A673 (cell line): Measurements from ENCODE around the gene TRIM61. TPM values are rescaled to one million over a fixed set of nuclear protein-coding genes. Genes with fewer than 3 reads are reported as not detected.
"Not testable (repeated sequence)": the region's sequence is repeated elsewhere in the genome, so short reads cannot be mapped to it uniquely, and the experiment has no call there.

ENCODE experiments used
- BruUV-seq: library from RNA; stranded (reverse); fragments of 400-500 nt; replicated peaks from 2 replicates; lab custom pipeline; 2021; lab: Mats Ljungman, UMichigan
- CTCF ChIA-PET: fragments of 300-600 bp; sonication (Branson Sonifier 250); formaldehyde crosslinking; loops from one replicate; lab custom pipeline; 2022; ENCODE audit warnings: antibody characterized with exemption; lab: Charles Lee
- POLR2A ChIA-PET: fragments of 300-600 bp; sonication (Branson Sonifier 250); formaldehyde crosslinking; loops from one replicate; lab custom pipeline; 2022; ENCODE audit warnings: antibody characterized with exemption; ENCODE audit not compliant: low non-redundant PET; lab: Charles Lee
- DNase-seq: peaks from one replicate; pipeline ENCODE4 v3.0.0-alpha.2; 2015; ENCODE audit warnings: low spot score
- H3K27ac ChIP-seq: fragments of 200-600 bp; sonication (generic); 2 replicates; pipeline ENCODE4 v1.5.1; 2016; ENCODE audit warnings: mixed run types, low read depth, mild to moderate bottlenecking, mixed read lengths, antibody characterized with exemption, low read length; ENCODE audit not compliant: poor library complexity, severe bottlenecking
- H3K27me3 ChIP-seq: fragments of 200-600 bp; sonication (generic); replicated peaks from 2 replicates; pipeline ENCODE4 v1.6.1; 2017; ENCODE audit warnings: mixed run types, low read depth, mild to moderate bottlenecking, mixed read lengths, antibody characterized with exemption, low read length; ENCODE audit not compliant: insufficient read depth, poor library complexity
- H3K36me3 ChIP-seq: fragments of 200-600 bp; sonication (generic); 2 replicates; pipeline ENCODE4 v1.6.1; 2016; ENCODE audit warnings: mixed run types, mild to moderate bottlenecking, mixed read lengths, antibody characterized with exemption, low read length; ENCODE audit not compliant: insufficient read depth, poor library complexity, severe bottlenecking
- H3K4me1 ChIP-seq: fragments of 200-600 bp; sonication (generic); 2 replicates; pipeline ENCODE4 v1.6.1; 2017; ENCODE audit warnings: mixed run types, mild to moderate bottlenecking, mixed read lengths, antibody characterized with exemption, low read length; ENCODE audit not compliant: insufficient read depth, poor library complexity, severe bottlenecking
- H3K4me3 ChIP-seq: fragments of 200-600 bp; sonication (generic); 2 replicates; pipeline ENCODE4 v1.5.1; 2016; ENCODE audit warnings: low read depth, mixed run types, mild to moderate bottlenecking, mixed read lengths, low read length; ENCODE audit not compliant: poor library complexity, severe bottlenecking
- H3K9me3 ChIP-seq: fragments of 200-600 bp; sonication (generic); 2 replicates; pipeline ENCODE4 v1.6.1; 2016; ENCODE audit warnings: mixed run types, low read depth, mild to moderate bottlenecking, mixed read lengths, antibody characterized with exemption, low read length; ENCODE audit not compliant: poor library complexity, severe bottlenecking
- CTCF ChIP-seq: fragments of 300-800, 200-600 bp; sonication (generic); conservative IDR thresholded peaks from 2 replicates; pipeline ENCODE4 v1.5.1; 2017; ENCODE audit warnings: low read depth, mild to moderate bottlenecking, antibody characterized with exemption, low read length, moderate library complexity, mixed read lengths
- EZH2 ChIP-seq: fragments of 200-600 bp; sonication (generic); IDR thresholded peaks from 2 replicates; pipeline ENCODE4 v1.6.1; 2017; ENCODE audit warnings: borderline replicate concordance, low read depth, mild to moderate bottlenecking, mixed read lengths, antibody characterized with exemption, low read length; ENCODE audit not compliant: poor library complexity, severe bottlenecking
- intact Hi-C: fragments of 100-400 bp; cut with micrococcal nuclease; formaldehyde crosslinking; loops from one replicate; pipeline ENCODE4 v1.10.0; 2022; ENCODE audit not compliant: unreplicated experiment
- total RNA-seq: library from RNA; stranded (reverse); gene quantifications from 2 replicates; pipeline ENCODE4 v1.2.3, GENCODE V29; 2021

TRIM61 gene
- total RNA-seq, 1 experiment from 2014 or later: 4.1 TPM

DNA sequence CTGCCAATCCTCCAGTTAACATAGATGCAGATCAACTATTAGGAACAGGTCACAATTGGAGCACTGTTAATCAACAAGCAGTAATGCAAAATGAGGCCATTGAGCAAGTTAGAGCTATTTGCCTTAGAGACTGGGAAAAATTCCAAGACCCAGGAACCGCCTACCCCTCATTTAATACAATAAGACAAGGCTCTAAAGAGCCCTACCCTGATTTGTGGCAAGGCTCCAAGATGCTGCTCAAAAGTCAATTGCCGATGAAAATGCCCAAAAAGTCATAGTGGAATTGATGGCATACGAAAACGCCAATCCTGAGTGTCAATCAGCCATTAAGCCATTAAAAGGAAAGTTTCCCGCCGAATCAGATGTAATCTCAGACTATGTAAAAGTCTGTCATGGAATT lies 20.5 kb upstream of the TRIM61 start:
- no peaks in the 10 kb centered on the region for H3K36me3 ChIP-seq
- H3K9me3 ChIP-seq: no peaks in the 10 kb centered on the region
- peaks cover 7% of the 10 kb centered on the region for H3K4me1 ChIP-seq
- BruUV-seq: no TSS peak
- ChIA-PET CTCF (no interaction called here), POLR2A (no interaction called here)
- H3K27ac ChIP-seq: no peak overlapping the region
- H3K4me3 ChIP-seq: no peak overlapping the region
- intact Hi-C loops: loop anchor here (2.0 kb wide), 1 partner anchor 219 kb away; no protein-coding TSS in a partner anchor
- DNase-seq: peak; percentile 48
- no peaks in the 10 kb centered on the region for H3K27me3 ChIP-seq
- no peak for TF ChIP-seq CTCF
- no peak for TF ChIP-seq EZH2

DNA sequence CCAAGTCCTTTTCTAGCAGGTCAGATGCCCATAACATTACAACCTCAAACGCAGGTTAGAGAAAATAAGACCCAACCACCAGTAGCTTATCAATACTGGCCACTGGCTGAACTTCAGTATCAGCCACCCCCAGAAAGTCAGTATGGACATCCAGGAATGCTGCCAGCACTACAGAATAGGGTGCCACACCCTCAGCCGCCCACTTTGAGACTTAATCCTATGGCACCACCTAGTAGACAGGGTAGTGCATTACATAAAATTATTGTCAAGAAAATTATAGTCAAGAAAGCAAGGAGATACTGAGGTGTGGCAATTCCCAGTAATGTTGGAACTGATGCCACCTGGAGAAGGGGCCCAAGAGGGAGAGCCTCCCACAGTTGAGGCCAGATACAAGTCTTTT lies 19.9 kb upstream of the TRIM61 start:
- Histone ChIP-seq H3K4me3 (no peak overlapping the region), H3K4me1 (peaks cover 7% of the 10 kb centered on the region), H3K27ac (no peak overlapping the region), H3K9me3 (no peaks in the 10 kb centered on the region), H3K36me3 (no peaks in the 10 kb centered on the region), H3K27me3 (no peaks in the 10 kb centered on the region)
- peak; percentile 45 for DNase-seq
- TF ChIP-seq CTCF: peak; percentile 40; the same call in 1 of the 2 replicates
- TF ChIP-seq EZH2: no peak
- BruUV-seq: no TSS peak
- intact Hi-C loops: loop anchor here (2.0 kb wide), 1 partner anchor 219 kb away; no protein-coding TSS in a partner anchor
- POLR2A ChIA-PET: no interaction called here
- CTCF ChIA-PET: no interaction called here

GRCh38 chr4:164996123-164996522 lies 18.7 kb upstream of the TRIM61 start:
- intact Hi-C loops: loop anchor here (2.0 kb wide), 1 partner anchor 217 kb away; no protein-coding TSS in a partner anchor
- H3K4me1 ChIP-seq, H3K9me3 ChIP-seq, DNase-seq, CTCF ChIA-PET, H3K36me3 ChIP-seq, BruUV-seq, H3K4me3 ChIP-seq, POLR2A ChIA-PET, H3K27ac ChIP-seq, H3K27me3 ChIP-seq: not testable (repeated sequence)

DNA sequence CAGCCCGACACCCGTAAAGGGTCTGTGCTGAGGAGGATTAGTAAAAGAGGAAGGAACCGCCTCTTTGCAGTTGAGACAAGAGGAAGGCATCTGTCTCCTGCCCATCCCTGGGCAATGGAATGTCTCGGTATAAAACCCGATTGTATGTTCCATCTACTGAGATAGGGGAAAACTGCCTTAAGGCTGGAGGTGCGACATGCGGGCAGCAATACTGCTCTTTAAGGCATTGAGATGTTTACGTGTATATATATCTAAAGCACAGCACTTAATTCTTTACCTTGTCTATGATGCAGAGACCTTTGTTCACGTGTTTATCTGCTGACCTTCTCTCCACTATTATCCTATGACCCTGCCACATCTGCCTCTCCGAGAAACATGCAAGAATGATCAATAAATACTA lies 13.3 kb upstream of the TRIM61 start:
- H3K4me1 ChIP-seq, intact Hi-C loops, H3K36me3 ChIP-seq, H3K4me3 ChIP-seq, DNase-seq, POLR2A ChIA-PET, H3K27ac ChIP-seq, H3K9me3 ChIP-seq, BruUV-seq, H3K27me3 ChIP-seq, CTCF ChIA-PET: not testable (repeated sequence)
